Amygdala (tissue), 56 donors: ENCODE measurements around the gene RASGEF1B.
"Not testable (repeated sequence)": the region's sequence is repeated elsewhere in the genome, so short reads cannot be mapped to it uniquely, and the experiment has no call there.

Experiments
- DNase-seq, 56 donors: peaks; one replicate each; lab custom pipeline; 2025; lab: John Stamatoyannopoulos, UW

The RASGEF1B gene

GRCh38 chr4:81499840-81500239 is 28.1 kb upstream of the RASGEF1B start:
- no peak for DNase-seq

GRCh38 chr4:81498551-81499099 is 26.9 kb upstream of the RASGEF1B start:
- no peak for DNase-seq

GRCh38 chr4:81498046-81498445 is 26.3 kb upstream of the RASGEF1B start:
- no peak for DNase-seq

GRCh38 chr4:81495345-81495744 is 23.6 kb upstream of the RASGEF1B start:
- DNase-seq: no peak

GRCh38 chr4:81494031-81494431 is 22.3 kb upstream of the RASGEF1B start:
- DNase-seq: no peak

- no peak for DNase-seq
Measured at GRCh38 chr4:81492606-81493230, 21.0 kb upstream of the RASGEF1B start.

GRCh38 chr4:81491943-81492342 is 20.2 kb upstream of the RASGEF1B start:
- no peak for DNase-seq

- DNase-seq: no peak
Measured at GRCh38 chr4:81490403-81491160, 18.9 kb upstream of the RASGEF1B start.

GRCh38 chr4:81486502-81486901 is 14.8 kb upstream of the RASGEF1B start:
- no peak for DNase-seq

GRCh38 chr4:81485310-81485980 is 13.7 kb upstream of the RASGEF1B start:
- DNase-seq: no peak

GRCh38 chr4:81482326-81482725 is 10.6 kb upstream of the RASGEF1B start:
- peak in 2 of 56 donors; percentile 24 to 42 for DNase-seq

- no peak for DNase-seq
Measured at GRCh38 chr4:81481151-81481550, 9.4 kb upstream of the RASGEF1B start.

- DNase-seq: not testable (repeated sequence)
Measured at GRCh38 chr4:81479573-81479972, 7.9 kb upstream of the RASGEF1B start.

- DNase-seq: not testable (repeated sequence)
Measured at GRCh38 chr4:81473331-81474265, 1.9 kb upstream of the RASGEF1B start.

GRCh38 chr4:81472281-81473182 is 825 bp upstream of the RASGEF1B start:
- peak in 30 of 56 donors; percentile 9 to 75 (median 44) for DNase-seq

GRCh38 chr4:81471298-81471587 is 464 bp downstream of the RASGEF1B start:
- no peak for DNase-seq

GRCh38 chr4:81470456-81471297 is 1.0 kb downstream of the RASGEF1B start:
- peak in 43 of 56 donors; percentile 9 to 76 (median 44) for DNase-seq

- DNase-seq: no peak
Measured at GRCh38 chr4:81469781-81470455, 1.8 kb downstream of the RASGEF1B start.
